Transverse colon (tissue), 4 donors: ENCODE results near the gene CAPN11.

ENCODE experiments used
- CTCF ChIP-seq, 5 experiments: fragments of 200-600 bp in 3 of 5; fragments of 450-650 bp in 2 of 5; sonication (generic) in 3 of 5; IDR thresholded peaks; 1 replicate in 2 of 5; 2 replicates in 3 of 5; pipeline ENCODE4 v1.5.1; 2016 to 2017; ENCODE audit warnings: antibody characterized with exemption in 5 of 5, inconsistent platforms in 3 of 5, mild to moderate bottlenecking in 2 of 5, moderate library complexity in 1 of 5
- EP300 ChIP-seq: sonication (generic); formaldehyde crosslinking; IDR thresholded peaks from one replicate; pipeline ENCODE4 v1.6.1; 2017; ENCODE audit warnings: antibody characterized with exemption, low read depth
- POLR2A ChIP-seq: fragments of 450-650 bp; IDR thresholded peaks from one replicate; pipeline ENCODE4 v1.6.1; 2016; ENCODE audit warnings: antibody characterized with exemption, mild to moderate bottlenecking, moderate library complexity
- POLR2AphosphoS5 ChIP-seq, 3 donors: sonication (generic); formaldehyde crosslinking; IDR thresholded peaks; one replicate each; pipeline ENCODE4 v1.6.1; 2016; ENCODE audit warnings: antibody characterized with exemption in 3 of 3

GRCh38 chr6:44229376-44230033 lies 70.9 kb downstream of the CAPN11 start:
- TF ChIP-seq CTCF (IDR thresholded peaks at IDR 0.05) (no peak), POLR2AphosphoS5 (IDR thresholded peaks at IDR 0.05) (no peak), POLR2A (no peak), EP300 (no peak)
